Activated T-helper 1 cell treated with Interleukin-2 at 50 U/mL for 16 hours (primary cell): Measurements from ENCODE around the gene RNF44.
"Not testable (repeated sequence)": the region's sequence is repeated elsewhere in the genome, so short reads cannot be mapped to it uniquely, and the experiment has no call there.

Source experiments
- DNase-seq: peaks from one replicate; pipeline ENCODE4 v3.0.0-alpha.2; 2020; ENCODE audit warnings: low read depth

The RNF44 gene

GRCh38 chr5:176519810-176520720 lies 17.1 kb downstream of the RNF44 start:
- no peak for DNase-seq

- DNase-seq, result no peak
These were observed 20.0 kb downstream of the RNF44 start for GRCh38 chr5:176517053-176517661.

- DNase-seq, result no peak
These were observed 21.8 kb downstream of the RNF44 start for GRCh38 chr5:176515396-176515795.

GRCh38 chr5:176514244-176514950 lies 22.8 kb downstream of the RNF44 start:
- DNase-seq, result no peak

GRCh38 chr5:176513788-176514187 lies 23.4 kb downstream of the RNF44 start:
- no peak for DNase-seq

GRCh38 chr5:176508603-176509002 lies 28.6 kb downstream of the RNF44 start:
- no peak for DNase-seq

- no peak for DNase-seq
These were observed 29.3 kb downstream of the RNF44 start for GRCh38 chr5:176507911-176508310.

- DNase-seq, result no peak
These were observed 33.7 kb downstream of the RNF44 start for GRCh38 chr5:176503496-176503895.

GRCh38 chr5:176501333-176501732 lies 35.9 kb downstream of the RNF44 start:
- no peak for DNase-seq

- DNase-seq, result no peak
These were observed 36.7 kb downstream of the RNF44 start for GRCh38 chr5:176500511-176500910.

GRCh38 chr5:176499273-176499672 lies 37.9 kb downstream of the RNF44 start:
- no peak for DNase-seq

GRCh38 chr5:176497852-176498251 lies 39.4 kb downstream of the RNF44 start:
- no peak for DNase-seq

- DNase-seq, result no peak
These were observed 44.8 kb downstream of the RNF44 start for GRCh38 chr5:176492431-176492830.

GRCh38 chr5:176491901-176492300 lies 45.3 kb downstream of the RNF44 start:
- DNase-seq, result no peak

- no peak for DNase-seq
These were observed 46.1 kb downstream of the RNF44 start for GRCh38 chr5:176491101-176491502.

- no peak for DNase-seq
These were observed 46.9 kb downstream of the RNF44 start for GRCh38 chr5:176490301-176490700.

GRCh38 chr5:176489077-176489476 lies 48.1 kb downstream of the RNF44 start:
- no peak for DNase-seq

- not testable (repeated sequence) for DNase-seq
These were observed 50.0 kb downstream of the RNF44 start for GRCh38 chr5:176487160-176487559.

GRCh38 chr5:176486189-176486757 lies 50.9 kb downstream of the RNF44 start:
- no peak for DNase-seq

- no peak for DNase-seq
These were observed 52.0 kb downstream of the RNF44 start for GRCh38 chr5:176485176-176485575.

GRCh38 chr5:176481711-176482110 lies 55.5 kb downstream of the RNF44 start:
- no peak for DNase-seq
